HCT116 (cell line): Measurements from ENCODE around the gene SLAIN2. TPM values are rescaled to one million over a fixed set of nuclear protein-coding genes. Genes with fewer than 3 reads are reported as not detected.

Source experiments
- ATAC-seq: fragments of 200-7000 bp; cut with Tn5 transposase; 2 replicates; pipeline ENCODE4 v1.9.1; 2020; ENCODE audit warnings: mild to moderate bottlenecking, moderate library complexity
- BruUV-seq: library from RNA; stranded (reverse); fragments of 400-500 nt; replicated peaks from 2 replicates; lab custom pipeline; 2021; lab: Mats Ljungman, UMichigan
- CTCF ChIA-PET: fragments of 300-600 bp; sonication (Branson Sonifier 250); formaldehyde crosslinking; loops from one replicate; lab custom pipeline; 2021; ENCODE audit warnings: antibody characterized with exemption; lab: Charles Lee
- POLR2A ChIA-PET: fragments of 300-600, 350-600 bp; sonication (Branson Sonifier 250); formaldehyde crosslinking; loops from one replicate; lab custom pipeline; 2021; ENCODE audit warnings: antibody characterized with exemption; lab: Charles Lee
- RAD21 ChIA-PET, 2 experiments: fragments of 300-600 bp; sonication (Branson Sonifier 250); formaldehyde crosslinking; loops; one replicate each; lab custom pipeline; 2023; ENCODE audit warnings: low total read pairs in 2 of 2; ENCODE audit not compliant: uncharacterized antibody in 2 of 2, unreplicated experiment in 2 of 2, low non-redundant PET in 1 of 2; lab: Charles Lee
- DNase-seq: peaks from one replicate; pipeline ENCODE4 v3.0.0-alpha.2; 2010; ENCODE audit warnings: low read depth, low spot score
- H2AFZ ChIP-seq: fragments of 200-600 bp; shearing (Covaris generic), sonication (generic); 2 replicates; pipeline ENCODE4 v1.6.1; 2017; ENCODE audit warnings: low read depth, mixed run types, mixed read lengths, antibody characterized with exemption, low read length; ENCODE audit not compliant: poor library complexity, severe bottlenecking
- H3K27ac ChIP-seq: 2 replicates; pipeline ENCODE4 v1.5.1; 2012; ENCODE audit warnings: low read depth, low read length
- H3K27me3 ChIP-seq: fragments of 200-600 bp; sonication (generic); 2 replicates; pipeline ENCODE4 v1.6.1; 2016; ENCODE audit warnings: mixed run types, low read length, mixed read lengths; ENCODE audit not compliant: insufficient read depth
- H3K36me3 ChIP-seq, 2 experiments: fragments of 200-500 bp in 1 of 2; fragments of 200-600 bp in 1 of 2; sonication (Bioruptor generic) in 1 of 2; sonication (generic) in 1 of 2; 2 replicates each; pipeline versions ENCODE4 v1.5.1 to v1.6.1; 2014 to 2016; ENCODE audit warnings: low read length in 2 of 2, inconsistent platforms in 1 of 2, mixed read lengths in 1 of 2, mixed run types in 1 of 2; ENCODE audit not compliant: insufficient read depth in 2 of 2, control insufficient read depth in 1 of 2
- H3K4me1 ChIP-seq, 2 experiments: fragments of 200-600 bp in 1 of 2; sonication (generic) in 1 of 2; 2 replicates each; pipeline versions ENCODE4 v1.5.1 to v1.6.1; 2012 to 2017; ENCODE audit warnings: low read length in 2 of 2, inconsistent platforms in 1 of 2, mild to moderate bottlenecking in 1 of 2, mixed read lengths in 1 of 2, mixed run types in 1 of 2, moderate library complexity in 1 of 2; ENCODE audit not compliant: insufficient read depth in 2 of 2, control insufficient read depth in 1 of 2
- H3K4me2 ChIP-seq: fragments of 200-600 bp; sonication (generic); 2 replicates; pipeline ENCODE4 v1.6.1; 2017; ENCODE audit warnings: mixed run types, low read length, mixed read lengths
- H3K4me3 ChIP-seq, 2 experiments: fragments of 200-600 bp in 1 of 2; sonication (generic) in 1 of 2; replicated peaks in 1 of 2; 2 replicates each; pipeline ENCODE4 v1.5.1; 2011 to 2016; ENCODE audit warnings: low read length in 2 of 2, control low read depth in 1 of 2, low read depth in 1 of 2, mild to moderate bottlenecking in 1 of 2, mixed read lengths in 1 of 2, mixed run types in 1 of 2
- H3K79me2 ChIP-seq: fragments of 200-600 bp; sonication (generic); 2 replicates; pipeline ENCODE4 v1.6.1; 2017; ENCODE audit warnings: mild to moderate bottlenecking, mixed run types, low read length, moderate library complexity, mixed read lengths; ENCODE audit not compliant: insufficient read depth
- H3K9ac ChIP-seq: fragments of 200-600 bp; sonication (generic); 2 replicates; pipeline ENCODE4 v1.6.1; 2016; ENCODE audit warnings: low read length, mixed read lengths
- H3K9me2 ChIP-seq: fragments of 200-600 bp; sonication (generic), shearing (Covaris generic); 2 replicates; pipeline ENCODE4 v1.6.1; 2017; ENCODE audit warnings: mixed run types, mild to moderate bottlenecking, moderate library complexity; ENCODE audit not compliant: insufficient read depth
- H3K9me3 ChIP-seq, 2 experiments: fragments of 200-500 bp in 1 of 2; fragments of 200-600 bp in 1 of 2; sonication (Bioruptor generic) in 1 of 2; sonication (generic) in 1 of 2; 2 replicates each; pipeline ENCODE4 v1.6.1; 2014 to 2017; ENCODE audit warnings: low read length in 2 of 2, mixed read lengths in 2 of 2, inconsistent platforms in 1 of 2, low read depth in 1 of 2, mild to moderate bottlenecking in 1 of 2, mixed run types in 1 of 2, moderate library complexity in 1 of 2; ENCODE audit not compliant: control insufficient read depth in 1 of 2, insufficient read depth in 1 of 2
- H4K20me1 ChIP-seq: fragments of 200-600 bp; sonication (generic), shearing (Covaris generic); 2 replicates; pipeline ENCODE4 v1.6.1; 2017; ENCODE audit warnings: mixed run types, mild to moderate bottlenecking, moderate library complexity; ENCODE audit not compliant: insufficient read depth
- ATF3 ChIP-seq: IDR thresholded peaks from 2 replicates; pipeline ENCODE4 v1.6.1; 2012
- CBX3 ChIP-seq: IDR thresholded peaks from 2 replicates; pipeline ENCODE4 v1.6.1; 2012; ENCODE audit warnings: low read depth
- EGR1 ChIP-seq: IDR thresholded peaks from 2 replicates; pipeline ENCODE4 v1.6.1; 2012; ENCODE audit warnings: low read depth
- ELF1 ChIP-seq: IDR thresholded peaks from 2 replicates; pipeline ENCODE4 v1.6.1; 2012; ENCODE audit warnings: low read depth, borderline replicate concordance
- EZH2 ChIP-seq: fragments of 200-600 bp; sonication (generic); IDR thresholded peaks from 2 replicates; pipeline ENCODE4 v1.6.1; 2017; ENCODE audit warnings: antibody characterized with exemption, mixed run types
- EZH2phosphoT487 ChIP-seq: fragments of 200-600 bp; IDR thresholded peaks from 2 replicates; pipeline ENCODE4 v1.6.1; 2018; ENCODE audit warnings: antibody characterized with exemption, borderline replicate concordance
- FOSL1 ChIP-seq: IDR thresholded peaks from 2 replicates; pipeline ENCODE4 v1.6.1; 2012; ENCODE audit warnings: low read depth
- JUND ChIP-seq: IDR thresholded peaks from 2 replicates; pipeline ENCODE4 v1.6.1; 2012
- POLR2A ChIP-seq: IDR thresholded peaks from 2 replicates; pipeline ENCODE4 v1.7.0; 2011; ENCODE audit warnings: borderline replicate concordance; ENCODE audit not compliant: insufficient read depth, insufficient read length; ENCODE audit errors: extremely low read depth
- POLR2AphosphoS5 ChIP-seq: IDR thresholded peaks from 2 replicates; pipeline ENCODE4 v1.6.1; 2011; ENCODE audit warnings: mild to moderate bottlenecking, low read depth, low read length, moderate library complexity
- RAD21 ChIP-seq: IDR thresholded peaks from 2 replicates; pipeline ENCODE4 v1.6.1; 2012; ENCODE audit warnings: low read depth, mild to moderate bottlenecking
- SRF ChIP-seq: IDR thresholded peaks from 2 replicates; pipeline ENCODE4 v1.6.1; 2012; ENCODE audit warnings: low read depth
- TCF7L2 ChIP-seq: IDR thresholded peaks from 2 replicates; pipeline ENCODE4 v1.7.0; 2011; ENCODE audit warnings: borderline replicate concordance, inconsistent platforms; ENCODE audit not compliant: insufficient read depth, insufficient read length; ENCODE audit errors: extremely low read depth
- YY1 ChIP-seq: IDR thresholded peaks from 2 replicates; pipeline ENCODE4 v1.6.1; 2011; ENCODE audit warnings: low read length, low read depth, moderate library complexity, mild to moderate bottlenecking; ENCODE audit not compliant: insufficient replicate concordance; ENCODE audit errors: extremely low read depth
- ZNF274 ChIP-seq: fragments of 200-500 bp; sonication (Bioruptor generic); IDR thresholded peaks from 2 replicates; pipeline ENCODE4 v1.6.1; 2014; ENCODE audit warnings: mild to moderate bottlenecking, low read depth, low read length, inconsistent platforms
- intact Hi-C: fragments of 100-400 bp; cut with micrococcal nuclease; formaldehyde crosslinking; loops from 2 replicates; pipeline ENCODE4 v1.10.0; 2022
- total RNA-seq: library from RNA; stranded (reverse); gene quantifications from one replicate; pipeline ENCODE4 v1.2.1, GENCODE V29; 2021; ENCODE audit not compliant: unreplicated experiment
- TF ChIP-seq, protein P1 (sequence below): IDR thresholded peaks from 2 replicates; pipeline ENCODE4 v1.6.1; 2012
- TF ChIP-seq, protein P2 (sequence below): IDR thresholded peaks from 2 replicates; pipeline ENCODE4 v1.6.1; 2011; ENCODE audit warnings: mild to moderate bottlenecking, low read length, moderate library complexity; ENCODE audit not compliant: insufficient replicate concordance; ENCODE audit errors: extremely low read depth

Gene SLAIN2
- total RNA-seq, 1 experiment from 2014 or later, result 50.3 TPM

- H3K4me1 ChIP-seq, result no peaks in the 10 kb centered on the region
- DNase-seq, result no peak
- no peak overlapping the region for H3K4me3 ChIP-seq
- ChIA-PET RAD21 (no interaction called here), CTCF (no interaction called here), POLR2A (no interaction called here)
- TF ChIP-seq ELF1 (no peak), EGR1 (no peak), CBX3 (no peak), EZH2phosphoT487 (no peak), FOSL1 (no peak), RAD21 (no peak), TCF7L2 (no peak), POLR2A (no peak), JUND (no peak), YY1 (no peak), ATF3 (no peak), ZNF274 (no peak), POLR2AphosphoS5 (no peak), EZH2 (no peak), SRF (no peak)
- TF ChIP-seq, protein P1, sequence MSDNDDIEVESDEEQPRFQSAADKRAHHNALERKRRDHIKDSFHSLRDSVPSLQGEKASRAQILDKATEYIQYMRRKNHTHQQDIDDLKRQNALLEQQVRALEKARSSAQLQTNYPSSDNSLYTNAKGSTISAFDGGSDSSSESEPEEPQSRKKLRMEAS, result no peak
- TF ChIP-seq, protein P2, sequence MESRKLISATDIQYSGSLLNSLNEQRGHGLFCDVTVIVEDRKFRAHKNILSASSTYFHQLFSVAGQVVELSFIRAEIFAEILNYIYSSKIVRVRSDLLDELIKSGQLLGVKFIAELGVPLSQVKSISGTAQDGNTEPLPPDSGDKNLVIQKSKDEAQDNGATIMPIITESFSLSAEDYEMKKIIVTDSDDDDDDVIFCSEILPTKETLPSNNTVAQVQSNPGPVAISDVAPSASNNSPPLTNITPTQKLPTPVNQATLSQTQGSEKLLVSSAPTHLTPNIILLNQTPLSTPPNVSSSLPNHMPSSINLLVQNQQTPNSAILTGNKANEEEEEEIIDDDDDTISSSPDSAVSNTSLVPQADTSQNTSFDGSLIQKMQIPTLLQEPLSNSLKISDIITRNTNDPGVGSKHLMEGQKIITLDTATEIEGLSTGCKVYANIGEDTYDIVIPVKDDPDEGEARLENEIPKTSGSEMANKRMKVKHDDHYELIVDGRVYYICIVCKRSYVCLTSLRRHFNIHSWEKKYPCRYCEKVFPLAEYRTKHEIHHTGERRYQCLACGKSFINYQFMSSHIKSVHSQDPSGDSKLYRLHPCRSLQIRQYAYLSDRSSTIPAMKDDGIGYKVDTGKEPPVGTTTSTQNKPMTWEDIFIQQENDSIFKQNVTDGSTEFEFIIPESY, result no peak
- intact Hi-C loops, result no loop called here
- no TSS peak for BruUV-seq
- no peaks in the 10 kb centered on the region for H3K9me2 ChIP-seq
- H2AFZ ChIP-seq, result no peak overlapping the region
- no peak overlapping the region for H3K4me2 ChIP-seq
- H3K79me2 ChIP-seq, result peaks cover 26% of the 10 kb centered on the region
- H3K27ac ChIP-seq, result no peak overlapping the region
- no peak overlapping the region for H3K9ac ChIP-seq
- peaks cover 6% of the 10 kb centered on the region; the same call in 1 of the 2 replicates for H4K20me1 ChIP-seq
- H3K36me3 ChIP-seq, result no peaks in the 10 kb centered on the region
- no peaks in the 10 kb centered on the region for H3K27me3 ChIP-seq
- H3K9me3 ChIP-seq, result no peaks in the 10 kb centered on the region
- no peak for ATAC-seq
Measured at GRCh38 chr4:48369248-48369647, 27.9 kb downstream of the SLAIN2 start.
